AG04450 (cell line): ENCODE data around the gene PXMP4. TPM values are rescaled to one million over a fixed set of nuclear protein-coding genes. Genes with fewer than 3 reads are reported as not detected.

ENCODE experiments used
- CTCF ChIA-PET: fragments of 300-600, 350-600 bp; formaldehyde crosslinking; extraction: SDS; loops from one replicate; lab custom pipeline; 2022; ENCODE audit warnings: antibody characterized with exemption, inconsistent platforms; lab: Charles Lee
- POLR2A ChIA-PET: fragments of 350-600 bp; formaldehyde crosslinking; extraction: SDS; loops from one replicate; lab custom pipeline; 2021; ENCODE audit warnings: antibody characterized with exemption, inconsistent platforms; lab: Yijun Ruan, JAX
- DNase-seq: peaks from one replicate; pipeline ENCODE4 v3.0.0-alpha.2; 2011; ENCODE audit warnings: low read depth, low spot score
- H3K27ac ChIP-seq: one replicate; pipeline ENCODE4 v1.5.1; 2012; ENCODE audit warnings: low read depth, low read length, control low read depth
- H3K27me3 ChIP-seq: one replicate; pipeline ENCODE4 v1.6.0; 2012; ENCODE audit warnings: low read length; ENCODE audit not compliant: control insufficient read depth, insufficient read depth
- H3K4me3 ChIP-seq: 2 replicates; pipeline ENCODE4 v1.5.1; 2011; ENCODE audit warnings: mild to moderate bottlenecking, low read depth, low read length, control low read depth
- H3K9me3 ChIP-seq: 2 replicates; pipeline ENCODE4 v1.5.1; 2012; ENCODE audit warnings: low read length; ENCODE audit not compliant: control insufficient read depth, insufficient read depth
- polyA minus RNA-seq: library from RNA; depleted of rRNA, polyadenylated mRNA; stranded (reverse); fragments of >200 nt; gene quantifications from 2 replicates; pipeline ENCODE4 v1.2.3, GENCODE V29; 2011; rRNA and poly(A)+ RNA removed
- polyA plus RNA-seq: library from polyadenylated mRNA; depleted of rRNA; stranded (reverse); fragments of >200 nt; gene quantifications from 2 replicates; pipeline ENCODE4 v1.2.3, GENCODE V29; 2011; rRNA removed
- TF ChIP-seq, protein P1 (sequence below): IDR thresholded peaks from 2 replicates; pipeline ENCODE4 v1.5.1; 2011; ENCODE audit warnings: low read depth, low read length, control low read depth, inconsistent platforms

The PXMP4 gene, protein sequence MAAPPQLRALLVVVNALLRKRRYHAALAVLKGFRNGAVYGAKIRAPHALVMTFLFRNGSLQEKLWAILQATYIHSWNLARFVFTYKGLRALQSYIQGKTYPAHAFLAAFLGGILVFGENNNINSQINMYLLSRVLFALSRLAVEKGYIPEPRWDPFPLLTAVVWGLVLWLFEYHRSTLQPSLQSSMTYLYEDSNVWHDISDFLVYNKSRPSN
- polyA plus RNA-seq (5.9 and 6.0 TPM in 2 replicates), polyA minus RNA-seq (7.2 and 7.6 TPM in 2 replicates)

DNA sequence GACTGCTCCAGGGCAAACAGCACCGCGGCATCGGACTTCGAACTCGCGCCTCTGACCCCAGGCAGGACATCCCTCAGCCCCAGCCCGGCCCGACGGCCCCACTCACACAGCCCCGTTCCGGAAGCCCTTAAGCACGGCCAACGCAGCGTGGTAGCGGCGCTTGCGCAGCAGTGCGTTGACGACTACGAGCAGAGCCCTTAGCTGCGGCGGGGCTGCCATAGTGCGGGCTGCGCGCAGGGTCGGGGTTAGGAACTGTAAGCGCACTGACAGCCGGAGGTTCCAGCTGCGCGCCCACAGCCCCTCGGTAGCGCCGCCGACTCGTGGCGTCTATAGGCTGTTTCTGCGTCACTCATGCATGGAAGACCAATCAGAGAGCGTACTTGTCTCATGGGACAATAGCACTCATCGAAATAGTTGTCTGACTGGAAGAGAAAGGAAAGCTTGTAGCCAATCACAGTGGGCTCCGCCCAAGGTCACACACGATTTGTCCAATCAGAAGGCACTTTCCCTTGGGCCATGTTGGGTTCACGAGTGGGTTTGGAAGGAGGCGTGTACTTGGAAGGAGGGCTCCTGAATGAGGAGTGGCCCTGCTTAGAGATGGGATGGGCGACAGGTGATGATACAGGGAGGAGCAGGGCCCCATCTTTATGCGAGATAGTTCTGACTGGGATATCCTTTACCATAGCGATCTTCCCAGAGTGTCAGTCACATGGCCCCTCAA is at the start of gene PXMP4:
PXMP4 (minus strand) TSS at position 322 of the 721 bp plus-strand sequence; CDS start at position 219, 103 bp downstream.
- Histone ChIP-seq H3K27me3 (no peaks in the 10 kb centered on the region), H3K4me3 (peak within 1 kb of the TSS; percentile 94), H3K27ac (peak within 1 kb of the TSS; percentile 65), H3K9me3 (peaks cover 3% of the 10 kb centered on the region; the same call in 1 of the 2 replicates)
- CTCF ChIA-PET, result interaction anchor here (0.6 to 1.7 kb wide), 3 partner anchors 11 to 33 kb away, joined by 3 to 5 read pairs (median 3); no protein-coding TSS in a partner anchor
- DNase-seq, result peak; percentile 94
- TF ChIP-seq, protein P1, sequence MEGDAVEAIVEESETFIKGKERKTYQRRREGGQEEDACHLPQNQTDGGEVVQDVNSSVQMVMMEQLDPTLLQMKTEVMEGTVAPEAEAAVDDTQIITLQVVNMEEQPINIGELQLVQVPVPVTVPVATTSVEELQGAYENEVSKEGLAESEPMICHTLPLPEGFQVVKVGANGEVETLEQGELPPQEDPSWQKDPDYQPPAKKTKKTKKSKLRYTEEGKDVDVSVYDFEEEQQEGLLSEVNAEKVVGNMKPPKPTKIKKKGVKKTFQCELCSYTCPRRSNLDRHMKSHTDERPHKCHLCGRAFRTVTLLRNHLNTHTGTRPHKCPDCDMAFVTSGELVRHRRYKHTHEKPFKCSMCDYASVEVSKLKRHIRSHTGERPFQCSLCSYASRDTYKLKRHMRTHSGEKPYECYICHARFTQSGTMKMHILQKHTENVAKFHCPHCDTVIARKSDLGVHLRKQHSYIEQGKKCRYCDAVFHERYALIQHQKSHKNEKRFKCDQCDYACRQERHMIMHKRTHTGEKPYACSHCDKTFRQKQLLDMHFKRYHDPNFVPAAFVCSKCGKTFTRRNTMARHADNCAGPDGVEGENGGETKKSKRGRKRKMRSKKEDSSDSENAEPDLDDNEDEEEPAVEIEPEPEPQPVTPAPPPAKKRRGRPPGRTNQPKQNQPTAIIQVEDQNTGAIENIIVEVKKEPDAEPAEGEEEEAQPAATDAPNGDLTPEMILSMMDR, result no peak
- POLR2A ChIA-PET, result interaction anchor here (0.6 to 1.6 kb wide), 5 partner anchors 12 to 57 kb away, joined by 4 to 8 read pairs (median 5); partner anchors contain the start of gene ZNF341

DNA sequence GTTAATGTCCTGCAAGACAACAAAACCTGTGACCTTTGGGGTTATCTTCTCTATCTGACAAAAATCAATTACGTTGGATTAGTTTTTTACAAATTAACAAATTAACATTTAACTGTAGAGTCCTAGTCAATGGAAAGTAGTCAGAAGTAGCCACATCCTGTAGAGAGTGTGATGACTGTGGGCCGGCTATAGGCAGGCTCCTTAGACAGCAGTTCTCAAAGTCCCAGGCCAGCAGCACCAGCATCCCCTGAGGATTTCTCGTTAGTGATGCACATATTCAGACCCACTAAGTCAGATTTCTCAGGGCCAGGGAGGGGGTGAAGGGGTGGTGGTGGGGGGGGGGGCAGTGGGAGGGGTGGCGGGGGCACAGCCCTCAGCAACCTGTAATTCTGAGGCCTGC is 48.9 kb upstream of the PXMP4 start:
- ChIA-PET CTCF (no interaction called here), POLR2A (no interaction called here)
- H3K27ac ChIP-seq, result no peak overlapping the region
- H3K9me3 ChIP-seq, result no peaks in the 10 kb centered on the region
- DNase-seq, result no peak
- no peak overlapping the region for H3K4me3 ChIP-seq
- H3K27me3 ChIP-seq, result no peaks in the 10 kb centered on the region
- TF ChIP-seq, protein P1, result no peak

DNA sequence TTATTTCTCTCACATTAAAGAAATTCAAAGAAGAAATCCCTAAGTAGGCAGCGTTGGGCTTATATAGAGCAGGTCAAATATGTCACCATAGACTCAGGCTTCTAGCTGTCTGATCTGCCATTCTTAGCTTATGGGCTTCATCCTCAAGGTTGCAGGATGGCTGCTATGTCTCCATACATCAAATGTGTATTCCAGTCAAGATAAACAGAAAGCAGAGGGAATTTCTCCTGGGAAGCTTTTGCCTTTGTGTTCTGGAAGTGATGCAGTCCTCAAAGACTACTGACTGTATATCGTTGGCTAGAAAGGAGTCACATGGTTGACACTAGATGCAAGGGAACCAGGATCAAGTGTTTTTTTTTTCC is 47.6 kb upstream of the PXMP4 start:
- Histone ChIP-seq H3K27ac (no peak overlapping the region), H3K4me3 (no peak overlapping the region), H3K27me3 (no peaks in the 10 kb centered on the region), H3K9me3 (no peaks in the 10 kb centered on the region)
- no peak for DNase-seq
- CTCF ChIA-PET, result no interaction called here
- POLR2A ChIA-PET, result no interaction called here
- TF ChIP-seq, protein P1, result no peak

DNA sequence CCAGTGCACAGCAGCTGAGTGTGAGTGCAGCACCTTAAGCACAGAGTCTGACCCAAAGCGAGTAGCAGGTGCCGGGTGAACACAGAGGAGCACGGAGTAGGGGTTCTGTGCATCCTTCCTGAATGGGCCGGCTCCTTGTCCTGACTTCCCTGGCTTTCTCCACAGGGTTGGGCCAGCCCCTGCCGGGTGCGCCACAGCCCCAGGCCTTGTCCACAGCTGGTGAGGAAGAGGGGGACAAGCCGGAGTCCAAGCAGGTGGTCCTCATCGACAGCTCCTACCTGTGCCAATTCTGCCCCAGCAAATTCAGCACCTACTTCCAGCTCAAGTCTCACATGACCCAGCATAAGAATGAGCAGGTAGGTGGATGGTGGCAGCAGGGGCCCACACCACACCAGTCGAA is 46.6 kb upstream of the PXMP4 start:
- TF ChIP-seq, protein P1, result no peak
- H3K4me3 ChIP-seq, result no peak overlapping the region
- POLR2A ChIA-PET, result no interaction called here
- CTCF ChIA-PET, result no interaction called here
- no peak overlapping the region for H3K27ac ChIP-seq
- H3K9me3 ChIP-seq, result no peaks in the 10 kb centered on the region
- no peak for DNase-seq
- no peaks in the 10 kb centered on the region for H3K27me3 ChIP-seq

DNA sequence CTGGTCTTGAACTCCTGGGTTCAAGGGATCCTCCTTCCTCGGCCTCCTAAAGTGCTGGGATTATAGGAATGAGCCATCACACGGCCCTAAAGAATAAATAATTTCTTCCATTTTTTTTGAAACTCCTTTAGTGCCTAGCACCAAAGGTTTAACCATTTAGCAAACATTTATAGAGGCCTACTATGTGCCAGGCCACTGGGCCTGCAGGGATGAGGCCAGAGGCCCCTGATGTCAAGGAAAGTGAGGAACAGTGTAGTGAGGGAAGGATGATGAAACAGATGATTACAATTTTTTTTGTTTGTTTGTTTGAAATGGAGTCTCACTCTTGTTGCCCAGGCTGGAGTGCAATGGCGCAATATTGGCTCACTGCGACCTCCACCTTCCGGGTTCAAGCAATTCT is 45.5 kb upstream of the PXMP4 start:
- no peak overlapping the region for H3K4me3 ChIP-seq
- no peak overlapping the region for H3K27ac ChIP-seq
- ChIA-PET CTCF (no interaction called here), POLR2A (no interaction called here)
- no peaks in the 10 kb centered on the region for H3K27me3 ChIP-seq
- no peak for DNase-seq
- no peaks in the 10 kb centered on the region for H3K9me3 ChIP-seq
- TF ChIP-seq, protein P1, result no peak
